HL-60/S4 treated with retinoic acid at 250 ng/mL for 4 days and 3 days (cell line): Measurements from ENCODE around the gene SMARCA4.

Experiments
- in situ Hi-C: fragments of 300-500 bp; cut with MboI; formaldehyde crosslinking; loops from 2 replicates; pipeline ENCODE4 v1.7.0; 2022; ENCODE audit warnings: low sequenced_read_pairs

Gene SMARCA4

DNA sequence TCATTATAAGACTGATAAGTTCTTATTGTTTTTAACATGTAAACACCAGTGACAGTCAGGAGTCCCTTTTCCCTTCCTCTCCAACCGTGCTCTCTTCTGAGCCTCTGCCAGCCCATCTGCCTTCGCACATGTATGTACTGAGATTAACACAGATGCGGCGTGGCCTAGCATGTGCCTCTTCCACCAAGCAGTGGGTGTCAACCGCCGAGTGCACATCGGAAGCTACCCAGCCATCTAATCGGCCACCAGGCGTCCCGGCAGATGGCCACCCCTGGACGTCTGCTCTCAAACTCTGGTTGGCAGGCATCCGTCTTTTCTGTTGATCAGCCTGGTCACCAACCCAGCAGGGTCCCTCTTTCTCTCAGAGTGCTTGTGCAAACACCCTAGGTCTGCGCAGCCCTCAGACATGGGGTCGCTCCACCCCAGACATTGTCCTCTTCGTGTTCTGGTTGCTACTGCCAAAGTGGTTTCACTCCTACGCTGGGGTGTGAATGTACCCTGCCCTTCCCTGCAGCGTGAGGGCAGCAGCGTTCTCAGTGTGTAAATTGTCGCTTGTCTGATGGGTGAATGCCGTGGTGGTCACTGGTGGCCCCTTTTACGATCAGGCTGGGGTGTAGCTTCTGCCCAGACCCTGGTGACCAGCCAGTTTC lies 70.7 kb downstream of the SMARCA4 start:
- in situ Hi-C loops = no loop called here

DNA sequence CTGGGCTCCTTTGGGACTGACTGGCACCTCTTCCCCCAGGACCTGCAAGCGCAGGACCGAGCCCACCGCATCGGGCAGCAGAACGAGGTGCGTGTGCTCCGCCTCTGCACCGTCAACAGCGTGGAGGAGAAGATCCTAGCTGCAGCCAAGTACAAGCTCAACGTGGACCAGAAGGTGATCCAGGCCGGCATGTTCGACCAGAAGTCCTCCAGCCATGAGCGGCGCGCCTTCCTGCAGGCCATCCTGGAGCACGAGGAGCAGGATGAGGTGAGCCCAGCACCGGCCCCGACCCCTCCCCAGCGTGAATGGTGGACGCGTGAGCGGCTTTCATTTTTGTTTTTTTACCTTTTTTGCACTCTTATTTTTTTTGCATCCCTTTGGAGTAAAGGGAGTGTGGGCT lies 72.4 kb downstream of the SMARCA4 start:
- in situ Hi-C loops = no loop called here

DNA sequence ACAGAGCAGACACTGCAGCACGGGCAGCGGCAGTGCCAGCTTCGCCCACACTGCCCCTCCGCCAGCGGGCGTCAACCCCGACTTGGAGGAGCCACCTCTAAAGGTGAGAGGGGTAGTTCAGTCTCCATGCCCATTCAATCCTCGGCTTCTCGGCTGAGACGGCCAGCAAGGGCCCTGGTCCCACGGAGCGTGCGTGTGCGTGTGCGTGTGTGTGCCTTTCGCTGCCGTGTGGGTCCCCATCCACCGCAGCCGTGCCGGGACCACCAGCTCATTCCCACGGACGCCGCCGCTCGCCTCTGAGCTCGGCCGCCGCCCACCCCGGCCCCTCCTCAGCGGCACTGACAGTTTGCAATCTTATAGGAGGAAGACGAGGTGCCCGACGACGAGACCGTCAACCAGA lies 72.9 kb downstream of the SMARCA4 start:
- in situ Hi-C loops = no loop called here

DNA sequence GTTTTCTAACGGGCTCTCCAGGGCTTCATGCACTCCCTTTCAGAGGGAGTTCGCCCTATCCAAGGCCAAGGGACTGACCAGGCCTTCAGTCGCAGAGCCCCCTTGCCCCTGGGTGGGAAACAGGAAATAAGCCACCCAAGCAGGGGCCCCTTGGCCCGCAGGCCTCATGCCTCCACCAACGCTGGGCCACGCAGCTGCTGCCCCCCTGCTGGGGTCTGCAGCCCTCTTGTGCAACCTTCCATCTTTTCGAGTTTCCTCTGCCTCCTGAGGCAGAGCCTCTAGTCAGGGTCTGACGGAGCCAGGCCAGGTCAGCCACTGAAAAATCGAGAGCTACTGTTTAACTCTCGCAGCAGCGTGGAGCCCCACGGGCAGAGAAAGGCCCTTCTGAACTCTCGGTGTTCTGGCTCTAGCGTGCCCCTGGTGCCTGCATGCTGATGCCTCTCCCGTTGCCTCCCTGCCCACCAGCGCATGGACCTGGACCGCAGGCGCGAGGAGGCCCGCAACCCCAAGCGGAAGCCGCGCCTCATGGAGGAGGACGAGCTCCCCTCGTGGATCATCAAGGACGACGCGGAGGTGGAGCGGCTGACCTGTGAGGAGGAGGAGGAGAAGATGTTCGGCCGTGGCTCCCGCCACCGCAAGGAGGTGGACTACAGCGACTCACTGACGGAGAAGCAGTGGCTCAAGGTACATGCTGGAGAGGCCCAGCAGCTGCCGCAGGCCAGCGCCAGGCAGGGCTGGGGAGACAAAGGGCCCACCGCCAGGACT lies 73.8 kb downstream of the SMARCA4 start:
- in situ Hi-C loops = no loop called here

DNA sequence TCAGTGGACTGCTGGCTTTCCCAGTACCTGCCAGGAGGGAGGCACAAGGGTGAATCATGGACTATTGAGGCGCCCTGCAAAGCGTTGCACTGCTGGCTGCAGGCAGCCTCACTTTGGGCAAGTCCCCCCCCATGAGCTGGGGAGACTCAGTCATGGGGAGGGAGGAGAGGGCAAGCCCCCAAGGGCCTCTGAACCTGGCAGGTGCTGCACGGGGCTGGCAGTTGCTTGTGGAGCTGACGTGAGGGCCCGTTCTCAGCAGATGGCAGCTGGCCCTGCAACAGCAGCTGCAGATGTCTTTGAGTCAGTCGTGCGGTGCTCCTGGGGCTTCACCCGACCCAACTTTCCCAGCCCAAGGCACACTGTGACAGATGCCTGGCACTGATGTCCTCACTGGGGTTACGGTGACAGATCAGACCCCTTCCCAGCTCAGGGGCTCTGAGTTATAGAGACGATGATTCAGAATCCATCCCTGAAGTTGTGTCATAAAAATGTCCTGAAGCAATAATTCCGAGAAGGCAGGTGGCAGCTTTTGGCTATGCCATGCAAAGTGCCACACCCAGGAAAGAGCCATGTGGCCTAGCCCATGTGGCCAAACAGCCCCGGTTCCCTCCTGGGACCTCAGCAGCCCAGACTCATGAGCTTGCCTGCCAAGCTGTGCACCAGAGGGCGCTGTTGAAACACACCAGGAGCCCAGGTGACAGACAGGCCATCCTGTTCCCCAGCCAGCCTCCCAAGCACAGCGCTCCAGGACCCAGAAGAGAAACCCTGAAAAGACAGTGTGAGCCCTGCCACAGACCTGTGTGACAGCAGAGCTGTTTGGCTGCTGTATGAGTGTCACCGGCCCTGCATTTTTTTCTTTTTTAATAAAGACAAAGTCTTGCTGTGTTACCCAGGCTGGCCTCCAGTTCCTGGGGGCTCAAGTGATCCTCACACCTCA lies 74.9 kb downstream of the SMARCA4 start:
- in situ Hi-C loops = no loop called here

DNA sequence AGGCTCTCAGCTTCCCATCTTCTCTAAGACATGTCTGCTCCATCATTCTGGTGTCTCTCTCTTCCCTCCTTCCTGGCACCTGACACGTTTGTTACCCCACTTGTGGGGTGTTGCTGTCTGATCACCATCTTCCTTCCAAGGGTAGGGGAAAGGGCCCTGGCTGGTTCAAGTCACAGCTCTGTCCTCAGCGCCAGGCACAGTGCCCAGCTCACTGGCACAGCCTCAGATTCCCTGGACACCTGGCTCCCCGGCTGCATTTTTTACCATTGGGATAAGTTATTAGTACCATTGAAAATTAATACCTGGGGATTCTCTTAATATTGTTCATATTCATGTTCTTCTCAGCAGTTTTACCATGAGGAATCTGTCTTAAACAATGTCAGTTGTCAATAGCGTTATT lies 77.7 kb downstream of the SMARCA4 start:
- in situ Hi-C loops = no loop called here

DNA sequence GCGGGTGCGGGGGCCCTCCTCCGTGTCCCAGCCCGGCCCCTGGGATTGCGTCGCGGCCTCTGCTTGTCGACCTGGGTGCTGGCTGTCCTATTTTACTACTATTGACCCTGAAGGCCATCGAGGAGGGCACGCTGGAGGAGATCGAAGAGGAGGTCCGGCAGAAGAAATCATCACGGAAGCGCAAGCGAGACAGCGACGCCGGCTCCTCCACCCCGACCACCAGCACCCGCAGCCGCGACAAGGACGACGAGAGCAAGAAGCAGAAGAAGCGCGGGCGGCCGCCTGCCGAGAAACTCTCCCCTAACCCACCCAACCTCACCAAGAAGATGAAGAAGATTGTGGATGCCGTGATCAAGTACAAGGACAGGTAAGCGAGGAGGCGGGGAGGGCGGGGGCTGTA lies 80.4 kb downstream of the SMARCA4 start:
- in situ Hi-C loops = no loop called here

DNA sequence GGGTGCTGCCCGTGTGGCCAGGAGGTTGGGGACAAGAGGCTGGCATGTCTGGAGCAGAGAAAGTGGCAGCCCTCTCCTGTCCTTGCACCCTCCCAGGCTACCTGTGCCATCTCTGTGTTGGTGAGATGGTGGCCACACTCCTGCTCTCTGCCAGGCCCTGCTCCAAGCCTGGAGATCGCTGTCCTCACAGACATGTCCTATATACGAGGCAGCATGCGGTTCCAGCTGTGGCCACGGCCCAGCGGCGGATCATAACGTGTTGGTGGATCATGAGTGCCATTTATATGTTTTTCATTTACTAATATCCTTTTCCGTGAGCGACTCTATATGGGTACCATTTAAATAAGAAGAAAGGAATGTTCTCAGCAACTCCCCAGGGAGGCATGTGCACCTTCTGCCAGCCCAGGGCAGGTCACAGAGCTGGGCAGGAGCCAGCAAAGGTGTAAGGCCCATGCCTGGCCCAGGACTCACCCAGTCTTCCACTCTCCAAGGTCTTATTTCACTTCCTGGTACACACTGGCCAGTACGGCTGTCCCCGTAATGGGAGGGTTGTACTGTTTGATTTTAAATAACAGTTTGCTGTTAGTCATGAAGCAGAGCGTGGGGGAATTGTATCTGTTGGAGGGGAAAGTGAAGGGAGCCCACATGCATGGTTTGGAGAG lies 81.3 kb downstream of the SMARCA4 start:
- in situ Hi-C loops = no loop called here

DNA sequence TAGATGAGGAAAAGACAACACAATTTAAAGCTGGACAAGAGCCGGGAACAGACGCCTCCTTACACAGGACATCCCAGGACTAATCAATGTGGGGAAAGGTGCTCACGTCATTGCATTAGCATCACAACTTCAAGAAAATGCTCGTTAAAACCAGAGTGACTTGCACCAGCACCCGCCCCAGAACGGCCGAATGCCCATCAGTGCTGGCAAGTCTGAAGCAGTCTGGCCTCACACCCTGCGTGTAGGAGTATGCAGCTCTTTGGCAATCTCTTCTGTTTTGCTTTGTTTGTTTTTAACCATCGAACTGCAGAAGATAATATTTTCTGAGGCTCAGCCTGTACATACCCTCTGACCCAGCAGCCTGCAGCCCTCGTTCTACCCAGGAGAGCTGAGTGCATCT lies 83.6 kb downstream of the SMARCA4 start:
- in situ Hi-C loops = no loop called here

DNA sequence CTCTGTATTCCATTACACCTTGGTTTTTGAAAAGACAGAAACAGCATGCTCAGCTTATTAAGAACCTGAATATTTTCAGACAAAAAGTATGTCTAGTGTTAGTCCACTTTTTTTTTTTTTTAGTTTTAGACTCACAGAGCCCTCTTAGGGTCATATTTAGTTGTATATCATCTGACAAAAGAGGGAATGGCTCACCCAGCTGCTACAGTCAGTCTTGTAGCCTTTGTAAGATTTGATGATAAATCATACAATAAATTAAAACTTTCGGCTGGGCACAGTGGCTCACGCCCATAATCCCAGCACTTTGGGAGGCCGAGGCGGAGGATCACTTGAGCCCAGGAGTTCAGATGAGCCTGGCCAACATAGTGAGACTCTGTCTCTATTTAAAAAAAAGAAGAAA lies 84.7 kb downstream of the SMARCA4 start:
- in situ Hi-C loops = no loop called here

DNA sequence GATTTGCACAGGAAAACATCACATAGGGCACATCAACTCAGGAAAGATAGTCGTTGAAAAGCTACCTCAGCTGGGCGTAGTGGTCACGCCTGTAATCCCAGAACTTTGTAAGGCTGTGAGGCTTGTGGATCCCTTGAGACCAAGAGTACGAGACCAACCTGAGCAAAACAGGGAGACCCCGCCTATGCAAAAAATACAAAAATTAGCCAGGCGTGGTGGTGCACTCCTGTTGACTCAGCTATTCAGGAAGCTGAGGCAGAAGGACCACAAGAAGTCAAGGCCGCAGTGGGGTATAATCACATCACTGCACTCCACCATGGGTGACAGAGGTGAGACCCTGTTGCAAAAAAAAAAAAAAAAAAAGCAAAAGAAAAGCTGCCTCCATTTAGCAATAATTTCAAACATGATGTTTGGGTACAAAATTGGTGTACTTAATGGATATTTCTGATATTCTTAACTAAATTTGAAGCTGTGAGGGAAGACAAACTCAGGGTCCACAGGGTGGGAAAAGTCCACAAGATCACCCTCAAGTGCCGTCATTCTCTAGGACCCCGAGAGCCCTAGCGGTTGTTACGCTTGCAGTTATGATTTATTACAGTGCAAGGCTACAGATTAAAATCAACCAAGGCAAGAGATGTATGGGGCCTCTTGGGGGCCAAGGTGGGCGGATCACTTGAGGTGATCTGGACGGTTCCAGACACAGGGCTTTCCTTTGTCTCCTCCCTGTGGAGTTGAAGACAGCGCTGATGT lies 86.0 kb downstream of the SMARCA4 start:
- in situ Hi-C loops = no loop called here

DNA sequence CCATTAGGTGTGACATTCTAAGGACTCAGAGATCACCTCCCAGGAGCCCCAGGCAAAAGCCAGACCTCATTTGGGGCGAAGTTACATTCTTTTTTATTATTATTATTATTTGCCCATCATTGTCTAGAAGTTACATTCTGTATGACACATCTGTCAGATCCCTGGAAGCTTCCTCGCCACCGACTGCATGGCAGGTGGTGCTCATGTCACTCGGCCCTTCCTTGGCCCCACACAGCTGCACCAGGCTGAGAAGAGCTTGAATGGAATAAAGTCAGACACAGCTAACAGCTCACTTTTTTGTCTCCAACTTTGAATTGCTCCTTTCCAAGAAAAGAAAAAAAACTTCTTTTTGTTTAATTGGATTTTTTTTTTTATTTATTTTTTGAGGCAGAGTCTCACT lies 87.0 kb downstream of the SMARCA4 start:
- in situ Hi-C loops = no loop called here

DNA sequence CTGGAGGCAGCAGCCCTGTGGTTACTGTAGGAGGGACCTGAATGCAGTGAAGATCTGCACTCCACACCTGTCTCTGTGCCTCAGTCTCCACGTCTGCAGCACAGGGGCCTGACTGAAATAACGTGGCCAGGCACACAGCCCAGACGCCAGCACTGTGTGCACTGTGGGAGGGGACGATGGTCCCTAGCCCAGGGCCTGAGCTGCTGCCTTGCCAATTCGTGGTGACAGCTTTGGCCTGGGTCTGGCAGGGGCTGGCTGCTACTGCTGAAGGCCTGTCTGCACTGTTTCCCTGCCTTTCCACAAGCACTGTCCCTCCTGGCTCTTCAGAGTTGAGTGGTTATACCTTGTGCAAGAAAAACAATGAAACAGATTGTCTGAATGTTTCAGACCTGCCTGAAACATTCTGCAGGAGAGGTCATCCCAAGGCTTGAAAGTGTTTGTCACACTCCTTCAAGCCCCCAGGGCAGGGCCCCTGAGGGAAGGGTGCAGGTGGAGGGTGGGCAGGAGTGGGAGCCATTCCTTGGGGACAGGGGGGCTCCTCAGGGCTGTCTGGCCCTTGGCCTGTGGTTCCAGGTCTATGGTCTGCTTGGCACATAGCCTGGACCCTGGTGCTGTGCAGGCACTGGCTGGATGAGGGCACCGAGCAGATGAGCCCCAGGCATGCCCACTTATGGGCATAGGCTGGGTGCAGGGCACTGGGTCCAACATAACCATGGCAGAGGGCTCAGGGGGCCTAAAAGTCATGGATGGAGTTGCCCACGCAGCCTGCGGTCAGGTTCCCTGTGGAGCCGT lies 89.7 kb downstream of the SMARCA4 start:
- in situ Hi-C loops = no loop called here

DNA sequence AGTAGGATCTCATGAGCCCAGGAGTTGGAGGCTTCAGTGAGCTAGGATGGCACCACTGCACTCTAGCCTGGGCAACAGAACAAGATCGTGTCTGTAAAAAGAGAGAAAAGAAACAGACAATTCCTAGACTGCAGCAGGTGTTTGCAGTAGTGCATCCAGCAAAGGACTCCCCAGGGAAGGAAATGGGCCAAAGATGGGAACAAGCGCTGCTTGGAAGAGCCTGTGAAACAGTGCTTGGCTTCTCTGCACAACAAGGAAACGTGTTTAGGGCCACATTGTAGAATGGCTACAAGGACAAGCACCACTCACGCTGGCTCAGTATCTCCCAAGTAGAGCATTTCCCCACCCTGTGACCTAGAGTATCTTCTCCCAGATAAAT lies 93.0 kb downstream of the SMARCA4 start:
- in situ Hi-C loops = no loop called here

DNA sequence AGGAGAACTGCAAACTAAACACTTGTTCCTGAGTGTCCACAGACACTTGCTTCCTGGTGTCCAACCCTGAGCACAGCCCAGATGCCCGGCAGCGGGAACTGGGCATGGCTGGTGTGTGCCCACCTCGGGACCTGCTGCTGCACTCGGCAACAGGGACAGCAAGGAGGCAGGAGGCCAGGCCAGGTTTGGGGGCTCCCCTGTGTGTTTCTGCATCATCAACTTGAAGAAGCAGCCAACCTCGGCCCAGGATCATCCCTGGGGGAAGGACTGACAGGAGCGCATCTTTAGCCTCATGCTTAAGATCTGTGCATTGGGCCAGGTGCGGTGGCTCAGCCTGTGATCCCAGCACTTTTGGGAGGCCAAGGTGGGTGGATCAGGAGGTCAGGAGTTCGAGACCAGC lies 93.4 kb downstream of the SMARCA4 start:
- in situ Hi-C loops = no loop called here

DNA sequence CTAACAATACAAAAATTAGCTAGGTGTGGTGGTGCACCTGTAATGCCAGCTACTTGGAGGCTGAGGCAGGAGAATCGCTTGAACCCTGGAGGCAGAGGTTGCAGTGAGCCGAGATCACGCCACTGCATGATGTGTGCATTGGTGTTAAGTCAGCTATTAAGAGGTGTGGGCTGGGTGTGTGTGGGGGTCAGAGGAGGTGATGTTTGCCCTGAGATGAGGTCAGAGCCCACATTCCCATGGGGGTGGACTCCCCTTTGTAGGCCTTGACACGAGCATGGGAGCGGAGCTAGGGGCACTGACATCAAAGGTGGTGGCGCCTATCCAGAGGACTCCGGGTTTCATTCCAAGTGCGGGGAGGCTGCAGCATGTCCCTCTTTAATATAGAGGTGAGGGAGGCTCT lies 93.8 kb downstream of the SMARCA4 start:
- in situ Hi-C loops = no loop called here

DNA sequence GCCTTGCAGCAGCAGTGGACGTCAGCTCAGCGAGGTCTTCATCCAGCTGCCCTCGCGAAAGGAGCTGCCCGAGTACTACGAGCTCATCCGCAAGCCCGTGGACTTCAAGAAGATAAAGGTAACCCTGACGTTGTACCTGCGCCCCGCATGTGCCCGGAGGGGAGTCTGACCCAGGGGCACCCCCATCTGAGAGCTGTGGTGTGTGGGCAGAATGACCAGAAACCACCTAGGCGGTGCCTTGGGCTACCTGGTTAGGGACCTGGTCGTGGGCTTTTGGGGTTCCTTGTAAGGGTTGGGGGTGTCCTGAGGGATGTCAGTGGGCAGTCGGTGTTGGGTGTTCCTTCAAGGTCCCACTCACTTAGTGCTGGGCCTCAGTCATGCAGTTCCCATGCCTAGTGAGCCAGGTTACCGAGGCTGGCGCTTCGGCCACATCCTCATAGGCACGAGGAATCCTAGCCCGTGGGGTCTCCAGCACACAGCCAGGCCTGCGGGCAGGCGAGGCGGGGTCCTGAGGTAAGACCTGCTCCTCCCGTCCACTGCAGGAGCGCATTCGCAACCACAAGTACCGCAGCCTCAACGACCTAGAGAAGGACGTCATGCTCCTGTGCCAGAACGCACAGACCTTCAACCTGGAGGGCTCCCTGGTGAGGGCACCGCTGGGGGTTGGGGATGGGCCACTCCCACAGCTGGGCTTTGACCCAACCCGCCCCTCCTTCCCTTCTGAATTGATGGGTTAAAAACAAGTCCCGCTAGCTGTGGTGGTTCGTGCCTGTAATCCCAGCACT lies 97.6 kb downstream of the SMARCA4 start:
- in situ Hi-C loops = no loop called here

DNA sequence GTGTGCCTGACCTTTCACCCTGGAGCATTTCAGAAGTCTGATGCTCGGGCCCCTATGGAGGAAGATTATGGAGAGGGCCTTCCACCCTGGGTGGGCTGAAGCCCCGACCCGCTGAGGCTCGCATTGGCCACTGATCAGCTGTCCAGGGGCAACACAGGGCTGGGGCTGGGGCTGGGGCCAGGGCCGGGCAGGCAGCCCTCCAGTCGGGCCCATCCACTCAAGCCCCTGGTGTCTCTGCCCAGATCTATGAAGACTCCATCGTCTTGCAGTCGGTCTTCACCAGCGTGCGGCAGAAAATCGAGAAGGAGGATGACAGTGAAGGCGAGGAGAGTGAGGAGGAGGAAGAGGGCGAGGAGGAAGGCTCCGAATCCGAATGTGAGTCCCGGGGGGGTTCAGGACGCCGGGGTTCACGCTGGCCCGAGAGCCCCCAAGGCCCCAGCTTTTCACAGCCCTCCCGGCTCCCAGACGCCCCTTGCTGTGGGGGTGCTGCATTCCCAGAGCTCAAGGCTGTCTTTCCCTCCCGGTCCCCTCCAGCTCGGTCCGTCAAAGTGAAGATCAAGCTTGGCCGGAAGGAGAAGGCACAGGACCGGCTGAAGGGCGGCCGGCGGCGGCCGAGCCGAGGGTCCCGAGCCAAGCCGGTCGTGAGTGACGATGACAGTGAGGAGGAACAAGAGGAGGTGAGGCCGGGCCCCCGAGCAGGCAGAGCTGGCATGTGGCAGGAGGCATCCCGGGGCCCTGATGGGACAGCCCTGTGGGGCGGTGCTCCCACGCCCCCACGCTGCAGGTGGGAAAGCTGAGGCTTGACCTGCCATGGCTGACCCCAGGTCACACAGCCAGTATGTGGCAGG lies 98.9 kb downstream of the SMARCA4 start:
- in situ Hi-C loops = no loop called here
